LNCaP clone FGC (cell line): ENCODE results near the gene DUSP22.
A peak's percentile ranks its signal among the peaks of the same experiment; 100 is the strongest.

Experiments
- DNase-seq: peaks from one replicate; pipeline ENCODE4 v3.0.0-alpha.2; 2011; ENCODE audit warnings: low read depth
- H3K4me3 ChIP-seq: 2 replicates; pipeline ENCODE4 v1.5.1; 2011; ENCODE audit warnings: mild to moderate bottlenecking, low read depth, low read length, control low read depth
- CTCF ChIP-seq: IDR thresholded peaks from 2 replicates; pipeline ENCODE4 v1.5.1; 2012; ENCODE audit warnings: mild to moderate bottlenecking; ENCODE audit not compliant: control insufficient read depth, insufficient read depth; ENCODE audit errors: extremely low read depth

Gene DUSP22

DNA sequence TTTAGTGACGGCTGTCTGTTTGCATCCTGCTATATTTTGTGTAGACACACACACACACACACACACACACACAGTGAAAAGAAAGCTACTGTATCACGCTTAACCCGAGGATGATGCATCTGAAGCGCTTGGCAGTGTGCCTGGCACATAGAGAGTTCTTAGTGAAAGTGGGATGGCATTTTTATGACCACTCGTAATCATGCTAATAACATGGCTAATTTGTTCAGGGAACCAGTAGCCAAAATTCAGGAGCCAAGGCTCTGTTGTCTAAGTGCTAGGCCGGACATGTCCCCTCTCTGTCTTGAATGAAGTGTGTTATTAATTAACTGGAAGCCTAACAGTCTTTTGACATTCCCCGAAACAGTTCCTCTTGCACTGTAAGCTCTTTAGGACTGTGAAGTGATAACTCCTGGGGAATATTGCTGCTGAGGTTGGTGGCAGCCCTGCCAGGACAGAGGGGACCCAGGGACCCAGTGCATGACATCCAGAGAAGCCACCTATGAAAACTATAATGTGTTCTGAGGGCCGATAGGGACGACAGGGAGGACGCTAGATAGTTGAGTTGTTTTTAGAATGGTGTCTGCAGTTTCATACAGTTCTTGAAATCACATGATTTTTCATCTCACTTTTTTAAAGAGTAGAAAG is 54.2 kb downstream of the DUSP22 start:
- no peak for TF ChIP-seq CTCF
- DNase-seq, result peak; percentile 36
- no peak overlapping the region for H3K4me3 ChIP-seq

GRCh38 chr6:347232-347631 is 54.9 kb downstream of the DUSP22 start:
- no peak overlapping the region for H3K4me3 ChIP-seq
- no peak for TF ChIP-seq CTCF
- DNase-seq, result no peak

- TF ChIP-seq CTCF, result no peak
- no peak overlapping the region for H3K4me3 ChIP-seq
- no peak for DNase-seq
These were observed 55.9 kb downstream of the DUSP22 start for GRCh38 chr6:347951-348859.

- TF ChIP-seq CTCF, result no peak
- no peak for DNase-seq
- no peak overlapping the region for H3K4me3 ChIP-seq
These were observed 56.6 kb downstream of the DUSP22 start for GRCh38 chr6:348860-349396.

- TF ChIP-seq CTCF, result no peak
- H3K4me3 ChIP-seq, result no peak overlapping the region
- no peak for DNase-seq
These were observed 57.2 kb downstream of the DUSP22 start for GRCh38 chr6:349491-349921.

- no peak for DNase-seq
- no peak overlapping the region for H3K4me3 ChIP-seq
- no peak for TF ChIP-seq CTCF
These were observed 58.1 kb downstream of the DUSP22 start for GRCh38 chr6:350371-350770.
